Gastrocnemius medialis (tissue), 4 donors: ENCODE results near the gene PEX26.

Source experiments
- CTCF ChIP-seq, 5 experiments: fragments of 450-650 bp in 3 of 5; fragments of 200-600 bp in 2 of 5; sonication (generic) in 2 of 5; IDR thresholded peaks in 4 of 5; conservative IDR thresholded peaks in 1 of 5; 1 replicate in 4 of 5; 2 replicates in 1 of 5; pipeline ENCODE4 v1.5.1; 2016 to 2019; ENCODE audit warnings: antibody characterized with exemption in 5 of 5, mild to moderate bottlenecking in 3 of 5, moderate library complexity in 3 of 5
- POLR2A ChIP-seq, 2 donors: fragments of 450-650 bp; IDR thresholded peaks; one replicate each; pipeline ENCODE4 v1.6.1; 2017; ENCODE audit warnings: antibody characterized with exemption in 2 of 2, mild to moderate bottlenecking in 2 of 2, moderate library complexity in 2 of 2

GRCh38 chr22:18095101-18095805 lies 17.5 kb downstream of the PEX26 start:
- peak; percentile 18 to 55 for TF ChIP-seq POLR2A (IDR thresholded peaks at IDR 0.05)
- TF ChIP-seq CTCF (IDR thresholded peaks at IDR 0.05 in 4 of 5, conservative IDR thresholded peaks at IDR 0.05 in 1 of 5) = no peak
